B cell (primary cell): ENCODE measurements around the gene FOLR3.
"Not testable (repeated sequence)": the region's sequence is repeated elsewhere in the genome, so short reads cannot be mapped to it uniquely, and the experiment has no call there.

ENCODE experiments used
- CTCF ChIP-seq: fragments of 200-600 bp; IDR thresholded peaks from one replicate; pipeline ENCODE4 v1.8.0; 2022; ENCODE audit warnings: antibody characterized with exemption, mild to moderate bottlenecking
- EZH2 ChIP-seq: IDR thresholded peaks from 2 replicates; pipeline ENCODE4 v1.6.1; 2012; ENCODE audit warnings: borderline replicate concordance, low read depth, mild to moderate bottlenecking, moderate library complexity, low read length; ENCODE audit not compliant: insufficient read depth, poor library complexity, severe bottlenecking

DNA sequence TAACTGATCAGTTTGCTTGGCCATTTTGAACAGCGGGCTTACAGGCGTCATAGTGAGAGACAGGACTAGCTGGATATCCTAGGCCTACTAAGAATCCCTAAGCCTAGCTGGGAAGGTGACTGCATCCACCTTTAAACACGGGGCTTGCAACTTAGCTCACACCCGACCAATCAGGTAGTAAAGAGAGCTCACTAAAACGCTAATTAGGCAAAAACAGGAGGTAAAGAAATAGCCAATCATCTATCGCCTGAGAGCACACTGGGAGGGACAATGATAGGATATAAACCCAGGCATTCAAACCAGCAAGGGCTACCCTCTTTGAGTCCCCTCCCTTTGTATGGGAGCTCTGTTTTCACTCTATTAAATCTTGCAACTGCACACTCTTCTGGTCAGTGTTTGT, 18.3 kb downstream of the FOLR3 start:
- not testable (repeated sequence) for TF ChIP-seq EZH2, CTCF
